Lower leg skin (tissue), 4 donors: ENCODE results near the gene HTRA2. TPM values are rescaled to one million over a fixed set of nuclear protein-coding genes. Genes with fewer than 3 reads are reported as not detected.

ENCODE experiments used
- DNase-seq, 2 donors: peaks; one replicate each; pipeline ENCODE4 v3.0.0-alpha.2; 2019; ENCODE audit warnings: low spot score in 2 of 2
- H3K4me3 ChIP-seq: fragments of 200-600 bp; sonication (generic); 2 replicates; pipeline ENCODE4 v1.5.1; 2017; ENCODE audit warnings: mild to moderate bottlenecking, low read depth; ENCODE audit not compliant: poor library complexity, severe bottlenecking
- CTCF ChIP-seq, 3 donors: fragments of 450-650 bp; IDR thresholded peaks; one replicate each; pipeline ENCODE4 v1.5.1; 2016; ENCODE audit warnings: antibody characterized with exemption in 3 of 3, mild to moderate bottlenecking in 3 of 3, moderate library complexity in 2 of 3
- POLR2A ChIP-seq, 2 donors: fragments of 450-650 bp; IDR thresholded peaks; one replicate each; pipeline ENCODE4 v1.6.1; 2016 to 2017; ENCODE audit warnings: antibody characterized with exemption in 2 of 2, mild to moderate bottlenecking in 1 of 2, moderate library complexity in 1 of 2
- whole genome bisulfite sequencing, 2 donors: methylation state at CpG; one replicate each; pipeline ENCODE4 v1.1.5; 2018; 5-methylcytosine and 5-hydroxymethylcytosine counted together
- intact Hi-C: fragments of 100-400 bp; cut with DNase I; formaldehyde crosslinking; loops from one replicate; pipeline ENCODE4 v1.15.0; 2023; ENCODE audit warnings: low total_unique reads
- total RNA-seq, 4 donors: library from RNA; depleted of rRNA; stranded (reverse); fragments of >200 nt; gene quantifications; one replicate each; pipeline ENCODE4 v1.1.0, GENCODE V29; 2016

Gene HTRA2
- total RNA-seq, 4 donors from 2014 or later: 22.6 to 28.6 (median 25.2) TPM

DNA sequence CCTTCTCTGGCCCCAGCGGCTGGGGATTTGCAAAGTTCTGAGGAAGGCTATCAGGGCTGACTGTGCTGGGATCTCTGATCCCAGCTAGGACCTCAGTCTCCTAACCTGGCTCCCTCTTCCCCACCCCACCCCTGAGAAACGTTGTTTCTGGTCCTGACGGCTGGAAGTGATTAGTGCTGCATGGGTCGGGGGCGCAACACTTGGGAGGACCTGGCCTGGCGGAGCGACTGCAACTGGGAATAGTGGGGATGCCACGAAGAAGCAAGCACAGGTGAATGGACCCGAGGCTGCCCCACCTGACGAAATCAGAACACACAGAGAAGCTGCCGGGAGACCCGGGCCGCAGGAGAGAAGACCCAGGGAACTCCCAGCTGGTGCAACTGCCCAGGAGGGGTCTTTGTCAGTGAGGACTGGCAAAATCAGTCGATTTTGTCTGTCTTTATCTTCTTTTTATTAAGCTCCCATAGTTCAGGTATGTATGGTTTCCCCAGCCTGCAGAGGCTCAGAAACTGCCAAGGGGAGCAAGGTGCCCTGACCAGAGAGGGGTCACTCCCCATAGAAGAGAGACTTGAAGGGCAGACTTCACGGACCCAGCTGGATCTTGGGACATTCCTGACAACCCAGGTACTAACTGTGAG lies 29.7 kb upstream of the HTRA2 start:
- intact Hi-C loops: no loop called here
- 72 to 76% methylated on average over 15 of the region's 15 CpGs for WGBS, 2 donors
- no peak for DNase-seq
- H3K4me3 ChIP-seq: no peak overlapping the region
- no peak for TF ChIP-seq CTCF (IDR thresholded peaks at IDR 0.05)
- TF ChIP-seq POLR2A (IDR thresholded peaks at IDR 0.05): no peak

DNA sequence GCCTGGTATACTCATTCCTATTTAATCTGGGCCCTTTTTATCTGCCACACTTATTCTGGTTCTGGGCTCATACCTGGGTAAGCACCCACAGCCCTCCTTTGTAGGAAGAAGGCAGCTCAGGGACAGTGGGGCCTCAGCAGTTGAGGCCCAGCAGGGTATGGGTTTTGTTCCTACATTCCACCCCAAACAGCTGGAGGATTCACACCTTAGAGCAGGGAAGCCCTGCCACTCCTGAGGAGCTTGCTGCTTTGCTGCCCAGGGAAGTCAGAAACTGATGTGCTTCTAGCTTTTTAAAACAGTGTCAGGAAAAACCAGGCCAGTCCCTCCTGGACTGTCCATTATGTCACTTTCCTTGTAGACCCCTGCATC lies 29.2 kb upstream of the HTRA2 start:
- H3K4me3 ChIP-seq: no peak overlapping the region
- TF ChIP-seq CTCF (IDR thresholded peaks at IDR 0.05) (no peak), POLR2A (IDR thresholded peaks at IDR 0.05) (no peak)
- DNase-seq: no peak
- intact Hi-C loops: no loop called here

GRCh38 chr2:74501335-74502071 lies 28.2 kb upstream of the HTRA2 start:
- no peak for DNase-seq
- intact Hi-C loops: no loop called here
- H3K4me3 ChIP-seq: no peak overlapping the region
- no peak for TF ChIP-seq CTCF (IDR thresholded peaks at IDR 0.05)
- TF ChIP-seq POLR2A (IDR thresholded peaks at IDR 0.05): no peak
- whole genome bisulfite sequencing, 2 donors: 83 to 84% methylated on average over 18 of the region's 18 CpGs

- 19 to 21% methylated on average over 32 of the region's 32 CpGs for WGBS, 2 donors
- H3K4me3 ChIP-seq: peak overlapping the region; percentile 40
- intact Hi-C loops: no loop called here
- no peak for DNase-seq
- no peak for TF ChIP-seq CTCF (IDR thresholded peaks at IDR 0.05)
- no peak for TF ChIP-seq POLR2A (IDR thresholded peaks at IDR 0.05)
Observed at GRCh38 chr2:74502147-74502719, 27.5 kb upstream of the HTRA2 start.

DNA sequence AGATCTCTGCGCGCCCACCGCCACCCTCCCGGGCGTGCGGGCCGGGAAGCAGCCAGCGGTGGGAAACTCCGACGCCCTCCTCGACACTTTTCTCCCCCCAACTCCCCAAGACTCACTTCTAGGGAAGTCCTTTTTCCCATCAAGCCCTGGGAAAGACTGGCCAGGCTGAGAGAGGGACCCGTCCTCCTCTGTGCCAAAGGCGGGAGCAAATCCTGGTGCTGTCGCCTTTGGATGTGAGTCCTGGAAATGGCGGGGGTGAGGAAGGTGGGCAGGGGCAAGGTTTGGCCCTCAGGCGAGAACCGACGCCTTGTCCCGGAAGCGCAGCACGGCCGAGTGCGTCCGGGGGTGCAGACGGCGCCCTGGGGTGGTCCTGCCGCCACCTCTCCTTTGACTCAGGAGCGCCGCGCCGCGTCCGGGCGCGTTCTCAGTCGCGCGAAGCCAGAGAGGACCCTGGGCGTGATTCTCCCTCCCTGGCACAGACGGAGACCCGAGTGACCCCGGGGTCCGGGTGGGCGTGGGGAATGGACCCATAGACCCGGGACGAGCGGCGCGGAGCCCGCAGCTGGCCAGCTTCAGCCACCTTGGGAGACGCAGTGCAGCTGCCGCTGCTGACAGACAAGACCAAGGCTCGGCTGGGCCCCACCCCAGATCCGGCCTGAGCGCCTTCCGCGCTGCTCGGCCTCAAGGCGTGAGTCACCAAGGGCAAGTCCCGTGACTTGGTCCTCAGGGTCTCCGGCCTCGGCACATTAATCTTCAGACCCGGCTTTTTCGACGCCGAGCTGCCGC lies 26.8 kb upstream of the HTRA2 start:
- peak; percentile 84 to 97 for DNase-seq
- 4 to 5% methylated on average over 26 of the region's 67 CpGs for WGBS, 2 donors
- peak in 1 of 2 donors; percentile 23 for TF ChIP-seq POLR2A (IDR thresholded peaks at IDR 0.05)
- peak in 1 of 3 donors; percentile 8 for TF ChIP-seq CTCF (IDR thresholded peaks at IDR 0.05)
- H3K4me3 ChIP-seq: peak overlapping the region; percentile 40
- intact Hi-C loops: no loop called here
